HG03097 (cell line): ENCODE results near the gene TLE3.

Experiments used
- ATAC-seq: cut with Tn5 transposase; IDR thresholded peaks from one replicate; pipeline ENCODE4 v1.9.1; 2021; ENCODE audit not compliant: unreplicated experiment, low FRiP score

The TLE3 gene

GRCh38 chr15:70014860-70015490, 82.7 kb downstream of the TLE3 start:
- ATAC-seq = peak; percentile 71

GRCh38 chr15:70014331-70014730, 83.4 kb downstream of the TLE3 start:
- peak; percentile 9 for ATAC-seq

- no peak for ATAC-seq
Measured at GRCh38 chr15:70013656-70014313, 83.9 kb downstream of the TLE3 start.

GRCh38 chr15:70012895-70013294, 84.8 kb downstream of the TLE3 start:
- no peak for ATAC-seq

- ATAC-seq = no peak
Measured at GRCh38 chr15:70008697-70009290, 88.9 kb downstream of the TLE3 start.

GRCh38 chr15:70006259-70007147, 91.2 kb downstream of the TLE3 start:
- no peak for ATAC-seq

GRCh38 chr15:70004826-70005225, 92.9 kb downstream of the TLE3 start:
- ATAC-seq = no peak

- ATAC-seq = no peak
Measured at GRCh38 chr15:70002897-70003296, 94.8 kb downstream of the TLE3 start.

- no peak for ATAC-seq
Measured at GRCh38 chr15:70001859-70002258, 95.9 kb downstream of the TLE3 start.

- no peak for ATAC-seq
Measured at GRCh38 chr15:69999392-70000085, 98.2 kb downstream of the TLE3 start.

- ATAC-seq = no peak
Measured at GRCh38 chr15:69998541-69999391, 99.0 kb downstream of the TLE3 start.

GRCh38 chr15:69997813-69998212, 99.9 kb downstream of the TLE3 start:
- no peak for ATAC-seq
